GM12873 (cell line): ENCODE data around the gene PCDH15.

Experiments
- TF ChIP-seq, protein P1 (sequence below): IDR thresholded peaks from 2 replicates; pipeline ENCODE4 v1.5.1; 2012; ENCODE audit warnings: low read depth, mild to moderate bottlenecking, moderate library complexity, low read length, control low read depth; ENCODE audit not compliant: insufficient read depth; ENCODE audit errors: missing control alignments

PCDH15 gene

DNA sequence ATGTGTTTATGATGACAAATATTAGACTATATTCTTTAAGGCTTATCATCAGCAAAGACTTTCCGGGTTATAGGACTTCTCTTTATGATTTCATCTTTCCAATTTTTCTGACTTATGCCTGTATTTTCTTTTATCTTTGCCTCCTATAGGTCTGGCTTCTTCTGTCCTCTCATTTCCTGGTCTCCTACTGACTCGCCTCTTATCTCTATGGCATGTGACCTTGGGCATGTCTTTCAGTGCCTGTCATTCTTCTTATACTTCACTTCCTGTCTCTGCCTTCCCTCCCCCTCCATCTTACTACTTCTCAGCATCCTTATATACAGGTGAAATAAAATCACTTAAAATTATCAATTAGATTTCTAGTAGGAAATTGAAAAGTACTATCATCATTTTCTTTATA, 42.2 kb downstream of the PCDH15 start:
- TF ChIP-seq, protein P1, sequence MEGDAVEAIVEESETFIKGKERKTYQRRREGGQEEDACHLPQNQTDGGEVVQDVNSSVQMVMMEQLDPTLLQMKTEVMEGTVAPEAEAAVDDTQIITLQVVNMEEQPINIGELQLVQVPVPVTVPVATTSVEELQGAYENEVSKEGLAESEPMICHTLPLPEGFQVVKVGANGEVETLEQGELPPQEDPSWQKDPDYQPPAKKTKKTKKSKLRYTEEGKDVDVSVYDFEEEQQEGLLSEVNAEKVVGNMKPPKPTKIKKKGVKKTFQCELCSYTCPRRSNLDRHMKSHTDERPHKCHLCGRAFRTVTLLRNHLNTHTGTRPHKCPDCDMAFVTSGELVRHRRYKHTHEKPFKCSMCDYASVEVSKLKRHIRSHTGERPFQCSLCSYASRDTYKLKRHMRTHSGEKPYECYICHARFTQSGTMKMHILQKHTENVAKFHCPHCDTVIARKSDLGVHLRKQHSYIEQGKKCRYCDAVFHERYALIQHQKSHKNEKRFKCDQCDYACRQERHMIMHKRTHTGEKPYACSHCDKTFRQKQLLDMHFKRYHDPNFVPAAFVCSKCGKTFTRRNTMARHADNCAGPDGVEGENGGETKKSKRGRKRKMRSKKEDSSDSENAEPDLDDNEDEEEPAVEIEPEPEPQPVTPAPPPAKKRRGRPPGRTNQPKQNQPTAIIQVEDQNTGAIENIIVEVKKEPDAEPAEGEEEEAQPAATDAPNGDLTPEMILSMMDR: no peak

DNA sequence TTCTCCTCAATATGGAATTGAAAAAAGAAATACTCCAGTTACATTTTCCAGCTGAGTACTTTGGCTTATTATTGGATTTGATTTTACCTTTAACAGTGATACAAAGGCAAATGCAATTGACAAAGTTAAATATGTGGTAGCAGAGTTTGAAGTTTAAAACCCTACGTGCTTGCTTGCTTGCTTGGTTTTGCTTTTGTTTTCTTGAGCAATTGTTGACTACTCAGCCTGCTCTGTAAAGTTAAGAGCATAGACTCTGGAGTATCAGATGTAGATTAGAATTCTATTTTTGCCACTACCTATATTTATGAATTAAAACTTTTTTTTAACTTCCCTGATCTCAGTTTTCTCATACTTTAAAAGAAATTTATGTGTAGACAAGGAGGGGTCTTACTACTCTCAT, 51.4 kb downstream of the PCDH15 start:
- TF ChIP-seq, protein P1: no peak

DNA sequence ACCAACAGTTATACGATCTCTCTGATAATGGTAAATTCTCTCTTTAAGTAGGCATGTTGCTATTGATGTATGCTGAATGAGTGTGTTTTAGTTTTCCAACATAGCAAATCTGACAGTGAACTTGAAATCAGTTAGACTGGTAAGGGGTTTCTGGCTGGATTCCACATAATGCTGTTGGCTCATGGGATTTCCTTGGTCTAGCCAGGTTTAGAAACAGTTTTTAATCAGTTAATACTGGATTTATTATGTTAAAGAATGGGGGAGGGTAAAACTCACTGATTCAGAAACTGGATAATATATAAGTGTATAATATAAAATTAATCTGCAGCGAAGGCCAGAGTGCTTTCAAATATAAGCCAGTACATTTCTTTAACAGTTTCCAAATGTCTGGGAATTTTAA, 55.6 kb downstream of the PCDH15 start:
- TF ChIP-seq, protein P1: no peak

DNA sequence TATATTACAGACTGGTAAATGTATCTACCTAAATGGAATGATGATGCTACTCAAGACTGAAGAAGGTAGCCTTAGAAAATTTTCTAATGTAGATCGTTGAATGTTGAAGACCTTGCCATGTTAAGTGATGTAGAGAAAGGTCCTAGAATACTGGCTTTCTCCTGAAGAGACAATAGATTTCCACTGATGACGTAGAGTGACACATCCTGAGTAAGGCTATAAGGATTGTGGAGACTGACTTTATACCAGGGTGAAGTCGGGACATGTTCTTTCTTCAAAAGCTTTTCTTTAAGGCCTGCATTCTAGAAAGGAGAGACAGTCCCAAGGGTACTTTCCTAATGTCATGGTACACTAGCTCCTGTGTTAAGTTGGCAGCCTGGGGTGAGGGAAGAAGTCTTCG, 58.6 kb downstream of the PCDH15 start:
- TF ChIP-seq, protein P1: no peak

DNA sequence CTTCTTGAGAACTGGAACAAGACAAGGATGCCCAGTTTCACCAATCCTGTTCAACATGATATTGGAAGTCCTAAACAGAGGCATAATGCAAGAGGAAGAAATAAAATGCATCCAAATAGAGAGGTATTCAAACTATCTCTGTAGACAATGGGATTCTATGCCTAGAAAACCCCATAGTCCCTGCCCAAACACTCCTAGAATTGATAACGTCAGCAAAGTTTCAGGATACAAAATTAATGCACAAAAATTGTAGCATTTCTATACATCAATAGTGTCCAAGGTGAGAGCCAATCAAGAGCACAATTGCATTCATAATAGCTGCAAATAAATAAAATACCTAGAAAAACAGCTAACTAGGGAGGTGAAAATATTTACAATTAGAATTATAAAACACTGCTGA, 72.5 kb downstream of the PCDH15 start:
- TF ChIP-seq, protein P1: no peak

DNA sequence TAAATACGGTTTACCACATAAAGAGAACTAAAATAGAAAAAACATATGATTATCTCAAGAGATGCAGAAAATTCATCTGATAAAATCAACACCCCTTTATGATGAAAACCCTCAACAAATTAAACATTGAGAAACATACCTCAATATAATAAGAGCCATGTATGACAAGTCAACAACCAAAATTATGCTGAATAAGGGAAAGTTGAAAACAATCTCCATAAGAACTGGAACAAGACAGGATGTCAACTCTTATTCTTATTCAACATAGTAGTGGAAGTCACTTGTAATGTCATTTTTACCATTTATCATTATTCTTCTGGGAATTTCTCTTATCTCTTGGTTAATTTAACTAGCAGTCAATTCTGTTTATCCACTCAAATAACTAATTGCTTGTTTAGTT, 79.0 kb downstream of the PCDH15 start:
- TF ChIP-seq, protein P1: no peak

DNA sequence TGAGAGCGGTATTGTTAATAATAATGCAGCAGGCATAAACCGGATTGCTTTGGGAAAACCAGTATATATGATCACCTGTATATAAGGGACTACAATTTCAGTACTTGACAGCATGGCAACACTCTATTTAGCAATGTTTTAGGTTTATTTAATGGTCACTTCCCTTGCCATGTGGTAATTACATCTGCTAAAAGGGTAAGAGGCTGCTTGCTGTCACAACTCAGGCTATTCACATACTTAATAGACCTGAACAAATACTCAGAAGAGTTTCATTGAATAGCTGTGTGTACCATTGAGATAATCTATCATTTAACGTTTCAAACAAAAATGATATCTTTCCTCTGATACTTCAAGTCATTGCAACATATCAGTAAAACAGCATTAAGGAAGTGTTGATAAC, 90.1 kb downstream of the PCDH15 start:
- TF ChIP-seq, protein P1: no peak
